HG02884 (cell line): ENCODE data around the gene CELSR2.

Source experiments
- ATAC-seq: cut with Tn5 transposase; IDR thresholded peaks from one replicate; pipeline ENCODE4 v1.9.1; 2021; ENCODE audit warnings: mild to moderate bottlenecking, moderate library complexity; ENCODE audit not compliant: unreplicated experiment

CELSR2 gene

GRCh38 chr1:109250454-109251276 lies 1.3 kb downstream of the CELSR2 start:
- ATAC-seq = no peak

- no peak for ATAC-seq
Observed at GRCh38 chr1:109251277-109252166, 2.2 kb downstream of the CELSR2 start.

GRCh38 chr1:109252167-109252892 lies 3.0 kb downstream of the CELSR2 start:
- ATAC-seq = no peak

- no peak for ATAC-seq
Observed at GRCh38 chr1:109252893-109253802, 3.8 kb downstream of the CELSR2 start.

- ATAC-seq = no peak
Observed at GRCh38 chr1:109253803-109254620, 4.7 kb downstream of the CELSR2 start.

- no peak for ATAC-seq
Observed at GRCh38 chr1:109254621-109255096, 5.3 kb downstream of the CELSR2 start.

- no peak for ATAC-seq
Observed at GRCh38 chr1:109255097-109255651, 5.8 kb downstream of the CELSR2 start.

- ATAC-seq = no peak
Observed at GRCh38 chr1:109255678-109256077, 6.3 kb downstream of the CELSR2 start.

- ATAC-seq = no peak
Observed at GRCh38 chr1:109256085-109256484, 6.7 kb downstream of the CELSR2 start.

GRCh38 chr1:109256971-109257681 lies 7.8 kb downstream of the CELSR2 start:
- no peak for ATAC-seq

GRCh38 chr1:109257682-109258421 lies 8.5 kb downstream of the CELSR2 start:
- no peak for ATAC-seq

GRCh38 chr1:109258481-109259466 lies 9.4 kb downstream of the CELSR2 start:
- no peak for ATAC-seq

GRCh38 chr1:109259674-109260557 lies 10.6 kb downstream of the CELSR2 start:
- no peak for ATAC-seq

- ATAC-seq = no peak
Observed at GRCh38 chr1:109261006-109261405, 11.7 kb downstream of the CELSR2 start.

- no peak for ATAC-seq
Observed at GRCh38 chr1:109261578-109261977, 12.2 kb downstream of the CELSR2 start.
